Liver (tissue), 3 donors: Measurements from ENCODE around the gene CPAMD8.

Experiments
- ATF3 ChIP-seq: IDR thresholded peaks from 2 replicates; pipeline ENCODE4 v1.6.1; 2016; ENCODE audit warnings: antibody characterized with exemption
- CTCF ChIP-seq: fragments of 150-350 bp; IDR thresholded peaks from 2 replicates; pipeline ENCODE4 v1.5.1; 2017; ENCODE audit warnings: improper control_type of control experiment, low read depth, low read length; ENCODE audit not compliant: missing input control
- JUND ChIP-seq, 2 donors: IDR thresholded peaks; 2 replicates each; pipeline ENCODE4 v1.6.1; 2016; ENCODE audit warnings: antibody characterized with exemption in 2 of 2
- SP1 ChIP-seq: IDR thresholded peaks from 2 replicates; pipeline ENCODE4 v1.6.1; 2018; ENCODE audit warnings: antibody characterized with exemption, mild to moderate bottlenecking
- YY1 ChIP-seq: IDR thresholded peaks from 2 replicates; pipeline ENCODE4 v1.6.1; 2016; ENCODE audit warnings: antibody characterized with exemption, mild to moderate bottlenecking
- ZBTB33 ChIP-seq: IDR thresholded peaks from 2 replicates; pipeline ENCODE4 v1.6.1; 2016; ENCODE audit warnings: antibody characterized with exemption
- donor health status: healthy.
- donor health status: healthy.

- TF ChIP-seq CTCF (no peak), JUND (IDR thresholded peaks at IDR 0.05) (no peak), YY1 (no peak), ATF3 (no peak), SP1 (no peak), ZBTB33 (no peak)
These were observed 81.3 kb downstream of the CPAMD8 start for GRCh38 chr19:16945364-16945714.
